Erythroblast (primary cell): ENCODE measurements around the gene RAB20.

Experiments used
- GATA1 ChIP-seq: IDR thresholded peaks from 2 replicates; pipeline ENCODE4 v1.6.1; 2011; ENCODE audit warnings: low read depth, mild to moderate bottlenecking, control low read depth, low read length, moderate library complexity
- POLR2A ChIP-seq: IDR thresholded peaks from 2 replicates; pipeline ENCODE4 v1.6.1; 2011; ENCODE audit warnings: mild to moderate bottlenecking, low read length

GRCh38 chr13:110556224-110556606 is 5.3 kb downstream of the RAB20 start:
- no peak for TF ChIP-seq POLR2A
- TF ChIP-seq GATA1: no peak
